SK-N-SH (cell line): ENCODE data around the gene GATAD2B. TPM values are rescaled to one million over a fixed set of nuclear protein-coding genes. Genes with fewer than 3 reads are reported as not detected.

Source experiments
- CTCF ChIA-PET: fragments of 300-600, 350-600 bp; formaldehyde crosslinking; extraction: SDS; loops from one replicate; lab custom pipeline; 2021; lab: Yijun Ruan, JAX
- POLR2A ChIA-PET: fragments of 350-600 bp; sonication (Branson Sonifier 250); formaldehyde crosslinking; extraction: SDS; loops from one replicate; lab custom pipeline; 2020; ENCODE audit warnings: antibody characterized with exemption, inconsistent platforms; lab: Yijun Ruan, JAX
- DNase-seq: peaks from one replicate; pipeline ENCODE4 v3.0.0; 2012
- H2AFZ ChIP-seq: fragments of 200-600 bp; sonication (generic); 2 replicates; pipeline ENCODE4 v1.8.1; 2016; ENCODE audit warnings: antibody characterized with exemption, mild to moderate bottlenecking, low read depth
- H3F3A ChIP-seq: fragments of 200-600 bp; sonication (generic); replicated peaks from 2 replicates; pipeline ENCODE3; 2016; ENCODE audit warnings: antibody characterized with exemption, mild to moderate bottlenecking; ENCODE audit not compliant: insufficient read depth
- H3K27ac ChIP-seq, 2 experiments: fragments of 200-500 bp in 1 of 2; fragments of 200-600 bp in 1 of 2; sonication (Bioruptor generic) in 1 of 2; sonication (generic), shearing (Covaris generic) in 1 of 2; 2 replicates each; pipeline versions ENCODE4 v1.5.1 to v1.6.1; 2014 to 2016; ENCODE audit warnings: low read depth in 2 of 2, inconsistent platforms in 1 of 2, low read length in 1 of 2, mild to moderate bottlenecking in 1 of 2, mixed read lengths in 1 of 2
- H3K27me3 ChIP-seq: fragments of 200-600 bp; sonication (generic), shearing (Covaris generic); 2 replicates; pipeline ENCODE4 v1.6.1; 2016; ENCODE audit warnings: mixed run types; ENCODE audit not compliant: insufficient read depth
- H3K36me3 ChIP-seq, 2 experiments: fragments of 200-500 bp in 1 of 2; fragments of 200-600 bp in 1 of 2; sonication (Bioruptor generic) in 1 of 2; sonication (generic) in 1 of 2; replicated peaks in 1 of 2; 2 replicates each; pipeline versions ENCODE3 to v1.5.1; 2014 to 2016; ENCODE audit warnings: low read length in 1 of 2, mild to moderate bottlenecking in 1 of 2; ENCODE audit not compliant: insufficient read depth in 2 of 2, control insufficient read depth in 1 of 2
- H3K4me1 ChIP-seq, 2 experiments: fragments of 200-500 bp in 1 of 2; fragments of 200-600 bp in 1 of 2; sonication (Bioruptor generic) in 1 of 2; sonication (generic), shearing (Covaris generic) in 1 of 2; 2 replicates each; pipeline versions ENCODE4 v1.5.1 to v1.6.1; 2014 to 2016; ENCODE audit warnings: low read depth in 1 of 2, low read length in 1 of 2, mixed run types in 1 of 2; ENCODE audit not compliant: insufficient read depth in 2 of 2, control insufficient read depth in 1 of 2
- H3K4me2 ChIP-seq: fragments of 200-600 bp; sonication (generic), shearing (Covaris generic); 2 replicates; pipeline ENCODE4 v1.6.1; 2017; ENCODE audit warnings: mixed run types
- H3K4me3 ChIP-seq, 2 experiments: fragments of 200-500 bp in 1 of 2; fragments of 200-600 bp in 1 of 2; sonication (Bioruptor generic) in 1 of 2; sonication (generic), shearing (Covaris generic) in 1 of 2; 2 replicates each; pipeline versions ENCODE4 v1.5.1 to v1.8.1; 2014 to 2016; ENCODE audit warnings: low read depth in 2 of 2, inconsistent platforms in 1 of 2, low read length in 1 of 2, mild to moderate bottlenecking in 1 of 2, mixed read lengths in 1 of 2, moderate library complexity in 1 of 2
- H3K79me2 ChIP-seq: fragments of 200-600 bp; sonication (generic); 2 replicates; pipeline ENCODE4 v1.8.1; 2017; ENCODE audit warnings: mild to moderate bottlenecking; ENCODE audit not compliant: insufficient read depth
- H3K9ac ChIP-seq: fragments of 200-600 bp; sonication (generic); 2 replicates; pipeline ENCODE4 v1.6.1; 2017; ENCODE audit warnings: mixed run types
- H3K9me2 ChIP-seq: fragments of 200-600 bp; sonication (generic); 2 replicates; pipeline ENCODE4 v1.6.1; 2017; ENCODE audit warnings: mixed run types
- H3K9me3 ChIP-seq: fragments of 200-600 bp; sonication (generic); 2 replicates; pipeline ENCODE4 v1.6.1; 2017; ENCODE audit warnings: mixed run types, mild to moderate bottlenecking, moderate library complexity
- H4K20me1 ChIP-seq: fragments of 200-600 bp; sonication (generic); 2 replicates; pipeline ENCODE4 v1.6.1; 2017; ENCODE audit warnings: mild to moderate bottlenecking, mixed run types; ENCODE audit not compliant: insufficient read depth
- CHD2 ChIP-seq: fragments of 150-350 bp; IDR thresholded peaks from 2 replicates; pipeline ENCODE4 v1.6.1; 2018; ENCODE audit warnings: low read length; ENCODE audit not compliant: partially characterized antibody
- EP300 ChIP-seq, 2 experiments: IDR thresholded peaks; 2 replicates each; pipeline versions ENCODE4 v1.4.0 to v1.6.1; 2012; ENCODE audit warnings: borderline replicate concordance in 1 of 2, low read depth in 1 of 2, low read length in 1 of 2
- FOSL2 ChIP-seq: IDR thresholded peaks from 2 replicates; pipeline ENCODE4 v1.4.0; 2012; ENCODE audit warnings: low read depth, mild to moderate bottlenecking, moderate library complexity, borderline replicate concordance
- FOXJ3 ChIP-seq: sonication (generic); formaldehyde crosslinking; IDR thresholded peaks from 2 replicates; pipeline ENCODE4 v1.5.1; 2020; ENCODE audit warnings: mild to moderate bottlenecking, missing genetic modification reagents
- GABPA ChIP-seq: IDR thresholded peaks from 2 replicates; pipeline ENCODE4 v1.4.0; 2012; ENCODE audit warnings: low read depth, mild to moderate bottlenecking
- GATA2 ChIP-seq: sonication (generic); formaldehyde crosslinking; IDR thresholded peaks from 2 replicates; pipeline ENCODE4 v1.5.0; 2020; ENCODE audit warnings: mild to moderate bottlenecking, missing genetic modification reagents
- JUND ChIP-seq: IDR thresholded peaks from 2 replicates; pipeline ENCODE4 v1.4.0; 2012
- MEF2A ChIP-seq: IDR thresholded peaks from 2 replicates; pipeline ENCODE4 v1.4.0; 2012; ENCODE audit warnings: low read depth, borderline replicate concordance
- NFIC ChIP-seq: IDR thresholded peaks from 2 replicates; pipeline ENCODE4 v1.4.0; 2012; ENCODE audit warnings: borderline replicate concordance
- NRF1 ChIP-seq: IDR thresholded peaks from 2 replicates; pipeline ENCODE4 v1.6.1; 2012; ENCODE audit warnings: low read depth, mild to moderate bottlenecking, low read length
- RCOR1 ChIP-seq: fragments of 150-350 bp; IDR thresholded peaks from 2 replicates; pipeline ENCODE4 v1.6.1; 2017; ENCODE audit warnings: antibody characterized with exemption, low read length
- SMC3 ChIP-seq: IDR thresholded peaks from 2 replicates; pipeline ENCODE4 v1.6.1; 2012; ENCODE audit warnings: low read depth, low read length, improper control_type of control experiment
- TCF12 ChIP-seq: IDR thresholded peaks from 2 replicates; pipeline ENCODE4 v1.4.0; 2012
- YY1 ChIP-seq: IDR thresholded peaks from 2 replicates; pipeline ENCODE4 v1.4.0; 2012; ENCODE audit warnings: low read depth, mild to moderate bottlenecking
- WGBS: methylation state at CpG from one replicate; pipeline ENCODE4 v1.1.6; 2017; ENCODE audit warnings: low lambda C conversion rate; 5-methylcytosine and 5-hydroxymethylcytosine counted together
- polyA plus RNA-seq, 3 experiments: library from polyadenylated mRNA; depleted of rRNA; stranded (reverse); fragments of >200 nt; gene quantifications; 2 replicates each; pipeline ENCODE4 v1.2.3, GENCODE V29; 2012
- TF ChIP-seq, protein P1 (sequence below): IDR thresholded peaks from 2 replicates; pipeline ENCODE4 v1.6.1; 2012; ENCODE audit warnings: mild to moderate bottlenecking, low read depth, low read length, moderate library complexity
- TF ChIP-seq, protein P2 (sequence below): fragments of 150-350 bp; IDR thresholded peaks from 2 replicates; pipeline ENCODE4 v1.6.1; 2016; ENCODE audit warnings: mild to moderate bottlenecking, low read depth, low read length
- TF ChIP-seq, protein P3 (sequence below): IDR thresholded peaks from 2 replicates; pipeline ENCODE4 v1.4.0; 2012; ENCODE audit warnings: low read depth, borderline replicate concordance
- TF ChIP-seq, protein P4 (sequence below): IDR thresholded peaks from 2 replicates; pipeline ENCODE4 v1.4.0; 2012; ENCODE audit warnings: low read depth
- TF ChIP-seq, protein P5 (sequence below): fragments of 200-600 bp; sonication (generic); IDR thresholded peaks from 2 replicates; pipeline ENCODE4 v1.6.1; 2017; ENCODE audit warnings: antibody characterized with exemption, mild to moderate bottlenecking, moderate library complexity
- TF ChIP-seq, protein P6 (sequence below): IDR thresholded peaks from 2 replicates; pipeline ENCODE4 v1.4.0; 2012; ENCODE audit warnings: low read depth, borderline replicate concordance

GATAD2B gene
- polyA plus RNA-seq, 1 of the 3 experiments (the other 2 are of a cell fraction), result 2.8 TPM

DNA sequence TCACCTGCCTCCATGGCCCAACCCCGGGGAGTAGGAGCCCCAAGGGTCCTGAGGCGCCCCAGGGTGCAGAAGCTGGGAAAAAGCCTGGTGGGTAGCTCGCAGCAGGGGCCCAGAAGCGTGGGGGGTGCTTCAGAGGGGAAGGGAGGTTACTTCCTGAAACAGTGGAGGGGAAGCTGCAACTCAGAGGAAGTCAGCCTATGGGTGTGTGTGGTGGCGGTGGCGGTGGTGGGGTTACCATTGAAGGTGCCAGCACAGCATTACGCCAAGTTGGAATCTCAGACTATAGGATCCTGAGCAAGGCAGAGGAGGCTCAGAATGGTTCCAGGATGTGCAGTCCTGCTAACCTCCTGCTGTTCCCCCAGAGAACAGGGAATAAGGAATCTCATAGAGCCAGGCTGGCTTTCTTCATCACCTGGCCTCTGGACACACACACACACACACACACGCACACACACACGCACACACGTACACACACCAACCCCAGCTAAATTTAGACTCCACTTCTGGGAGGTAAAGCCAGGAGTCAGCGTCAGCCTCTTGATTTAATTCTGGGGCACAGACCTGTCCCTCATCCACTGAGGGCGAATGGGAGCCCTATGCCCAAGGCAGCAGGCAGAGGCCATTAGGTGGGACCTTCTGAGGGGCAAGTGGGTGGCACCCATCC lies 22.5 kb upstream of the GATAD2B start:
- no peaks in the 10 kb centered on the region for H3K9me2 ChIP-seq
- peak overlapping the region; percentile 95 for H3K4me2 ChIP-seq
- H4K20me1 ChIP-seq, result no peaks in the 10 kb centered on the region
- H3K4me1 ChIP-seq, result peaks cover 3 to 17% of the 10 kb centered on the region in 2 experiments; a peak in 2 of 4 replicates
- WGBS, result 63% methylated on average over 9 of the region's 12 CpGs
- DNase-seq, result peak; percentile 49
- no peaks in the 10 kb centered on the region for H3K9me3 ChIP-seq
- no peaks in the 10 kb centered on the region for H3K27me3 ChIP-seq
- TF ChIP-seq FOSL2, result no peak
- no peak for TF ChIP-seq GATA2 (CRISPR knock-in tag)
- TF ChIP-seq RCOR1, result no peak
- no peak for TF ChIP-seq TCF12
- TF ChIP-seq, protein P1, sequence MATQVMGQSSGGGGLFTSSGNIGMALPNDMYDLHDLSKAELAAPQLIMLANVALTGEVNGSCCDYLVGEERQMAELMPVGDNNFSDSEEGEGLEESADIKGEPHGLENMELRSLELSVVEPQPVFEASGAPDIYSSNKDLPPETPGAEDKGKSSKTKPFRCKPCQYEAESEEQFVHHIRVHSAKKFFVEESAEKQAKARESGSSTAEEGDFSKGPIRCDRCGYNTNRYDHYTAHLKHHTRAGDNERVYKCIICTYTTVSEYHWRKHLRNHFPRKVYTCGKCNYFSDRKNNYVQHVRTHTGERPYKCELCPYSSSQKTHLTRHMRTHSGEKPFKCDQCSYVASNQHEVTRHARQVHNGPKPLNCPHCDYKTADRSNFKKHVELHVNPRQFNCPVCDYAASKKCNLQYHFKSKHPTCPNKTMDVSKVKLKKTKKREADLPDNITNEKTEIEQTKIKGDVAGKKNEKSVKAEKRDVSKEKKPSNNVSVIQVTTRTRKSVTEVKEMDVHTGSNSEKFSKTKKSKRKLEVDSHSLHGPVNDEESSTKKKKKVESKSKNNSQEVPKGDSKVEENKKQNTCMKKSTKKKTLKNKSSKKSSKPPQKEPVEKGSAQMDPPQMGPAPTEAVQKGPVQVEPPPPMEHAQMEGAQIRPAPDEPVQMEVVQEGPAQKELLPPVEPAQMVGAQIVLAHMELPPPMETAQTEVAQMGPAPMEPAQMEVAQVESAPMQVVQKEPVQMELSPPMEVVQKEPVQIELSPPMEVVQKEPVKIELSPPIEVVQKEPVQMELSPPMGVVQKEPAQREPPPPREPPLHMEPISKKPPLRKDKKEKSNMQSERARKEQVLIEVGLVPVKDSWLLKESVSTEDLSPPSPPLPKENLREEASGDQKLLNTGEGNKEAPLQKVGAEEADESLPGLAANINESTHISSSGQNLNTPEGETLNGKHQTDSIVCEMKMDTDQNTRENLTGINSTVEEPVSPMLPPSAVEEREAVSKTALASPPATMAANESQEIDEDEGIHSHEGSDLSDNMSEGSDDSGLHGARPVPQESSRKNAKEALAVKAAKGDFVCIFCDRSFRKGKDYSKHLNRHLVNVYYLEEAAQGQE, result no peak
- TF ChIP-seq JUND, result no peak
- TF ChIP-seq EP300 (IDR thresholded peaks at IDR 0.05; ENCODE audit: borderline replicate concordance in 1 of 2, low read depth in 1 of 2, low read length in 1 of 2), result no peak
- TF ChIP-seq, protein P2, sequence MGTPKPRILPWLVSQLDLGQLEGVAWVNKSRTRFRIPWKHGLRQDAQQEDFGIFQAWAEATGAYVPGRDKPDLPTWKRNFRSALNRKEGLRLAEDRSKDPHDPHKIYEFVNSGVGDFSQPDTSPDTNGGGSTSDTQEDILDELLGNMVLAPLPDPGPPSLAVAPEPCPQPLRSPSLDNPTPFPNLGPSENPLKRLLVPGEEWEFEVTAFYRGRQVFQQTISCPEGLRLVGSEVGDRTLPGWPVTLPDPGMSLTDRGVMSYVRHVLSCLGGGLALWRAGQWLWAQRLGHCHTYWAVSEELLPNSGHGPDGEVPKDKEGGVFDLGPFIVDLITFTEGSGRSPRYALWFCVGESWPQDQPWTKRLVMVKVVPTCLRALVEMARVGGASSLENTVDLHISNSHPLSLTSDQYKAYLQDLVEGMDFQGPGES, result no peak
- TF ChIP-seq, protein P3, sequence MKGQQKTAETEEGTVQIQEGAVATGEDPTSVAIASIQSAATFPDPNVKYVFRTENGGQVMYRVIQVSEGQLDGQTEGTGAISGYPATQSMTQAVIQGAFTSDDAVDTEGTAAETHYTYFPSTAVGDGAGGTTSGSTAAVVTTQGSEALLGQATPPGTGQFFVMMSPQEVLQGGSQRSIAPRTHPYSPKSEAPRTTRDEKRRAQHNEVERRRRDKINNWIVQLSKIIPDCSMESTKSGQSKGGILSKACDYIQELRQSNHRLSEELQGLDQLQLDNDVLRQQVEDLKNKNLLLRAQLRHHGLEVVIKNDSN, result no peak
- no peak for TF ChIP-seq CHD2
- no peak for TF ChIP-seq MEF2A
- TF ChIP-seq, protein P4, sequence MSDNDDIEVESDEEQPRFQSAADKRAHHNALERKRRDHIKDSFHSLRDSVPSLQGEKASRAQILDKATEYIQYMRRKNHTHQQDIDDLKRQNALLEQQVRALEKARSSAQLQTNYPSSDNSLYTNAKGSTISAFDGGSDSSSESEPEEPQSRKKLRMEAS, result no peak
- TF ChIP-seq, protein P5, sequence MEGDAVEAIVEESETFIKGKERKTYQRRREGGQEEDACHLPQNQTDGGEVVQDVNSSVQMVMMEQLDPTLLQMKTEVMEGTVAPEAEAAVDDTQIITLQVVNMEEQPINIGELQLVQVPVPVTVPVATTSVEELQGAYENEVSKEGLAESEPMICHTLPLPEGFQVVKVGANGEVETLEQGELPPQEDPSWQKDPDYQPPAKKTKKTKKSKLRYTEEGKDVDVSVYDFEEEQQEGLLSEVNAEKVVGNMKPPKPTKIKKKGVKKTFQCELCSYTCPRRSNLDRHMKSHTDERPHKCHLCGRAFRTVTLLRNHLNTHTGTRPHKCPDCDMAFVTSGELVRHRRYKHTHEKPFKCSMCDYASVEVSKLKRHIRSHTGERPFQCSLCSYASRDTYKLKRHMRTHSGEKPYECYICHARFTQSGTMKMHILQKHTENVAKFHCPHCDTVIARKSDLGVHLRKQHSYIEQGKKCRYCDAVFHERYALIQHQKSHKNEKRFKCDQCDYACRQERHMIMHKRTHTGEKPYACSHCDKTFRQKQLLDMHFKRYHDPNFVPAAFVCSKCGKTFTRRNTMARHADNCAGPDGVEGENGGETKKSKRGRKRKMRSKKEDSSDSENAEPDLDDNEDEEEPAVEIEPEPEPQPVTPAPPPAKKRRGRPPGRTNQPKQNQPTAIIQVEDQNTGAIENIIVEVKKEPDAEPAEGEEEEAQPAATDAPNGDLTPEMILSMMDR, result no peak
- no peak for TF ChIP-seq NRF1
- TF ChIP-seq, protein P6, sequence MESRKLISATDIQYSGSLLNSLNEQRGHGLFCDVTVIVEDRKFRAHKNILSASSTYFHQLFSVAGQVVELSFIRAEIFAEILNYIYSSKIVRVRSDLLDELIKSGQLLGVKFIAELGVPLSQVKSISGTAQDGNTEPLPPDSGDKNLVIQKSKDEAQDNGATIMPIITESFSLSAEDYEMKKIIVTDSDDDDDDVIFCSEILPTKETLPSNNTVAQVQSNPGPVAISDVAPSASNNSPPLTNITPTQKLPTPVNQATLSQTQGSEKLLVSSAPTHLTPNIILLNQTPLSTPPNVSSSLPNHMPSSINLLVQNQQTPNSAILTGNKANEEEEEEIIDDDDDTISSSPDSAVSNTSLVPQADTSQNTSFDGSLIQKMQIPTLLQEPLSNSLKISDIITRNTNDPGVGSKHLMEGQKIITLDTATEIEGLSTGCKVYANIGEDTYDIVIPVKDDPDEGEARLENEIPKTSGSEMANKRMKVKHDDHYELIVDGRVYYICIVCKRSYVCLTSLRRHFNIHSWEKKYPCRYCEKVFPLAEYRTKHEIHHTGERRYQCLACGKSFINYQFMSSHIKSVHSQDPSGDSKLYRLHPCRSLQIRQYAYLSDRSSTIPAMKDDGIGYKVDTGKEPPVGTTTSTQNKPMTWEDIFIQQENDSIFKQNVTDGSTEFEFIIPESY, result no peak
- no peak for TF ChIP-seq SMC3
- TF ChIP-seq YY1, result no peak
- no peak for TF ChIP-seq GABPA
- no peak for TF ChIP-seq FOXJ3 (CRISPR knock-in tag)
- TF ChIP-seq NFIC, result no peak
- H3K79me2 ChIP-seq, result peaks cover 30% of the 10 kb centered on the region
- peak overlapping the region; percentile 44 for H2AFZ ChIP-seq
- H3F3A ChIP-seq, result peaks cover 7% of the 10 kb centered on the region
- H3K4me3 ChIP-seq, result peak overlapping the region; percentile 85 to 91
- CTCF ChIA-PET, result interaction anchor here (0.7 to 5.1 kb wide), 24 partner anchors 11 to 151 kb away, joined by 3 to 51 read pairs (median 7); partner anchors contain the start of genes CREB3L4, CRTC2, GATAD2B and JTB
- H3K36me3 ChIP-seq, result peaks cover 10 to 50% of the 10 kb centered on the region in 2 experiments
- peak overlapping the region; percentile 80 for H3K9ac ChIP-seq
- POLR2A ChIA-PET, result interaction anchor here (0.6 to 1.9 kb wide), 3 partner anchors 45 to 67 kb away, joined by 3 to 9 read pairs (median 3); partner anchors contain the start of gene RPS27
- peak overlapping the region; percentile 60 to 89 for H3K27ac ChIP-seq
